B cell (primary cell): ENCODE data around the gene CTRB1. TPM values are rescaled to one million over a fixed set of nuclear protein-coding genes. Genes with fewer than 3 reads are reported as not detected.
"Not testable (repeated sequence)": the region's sequence is repeated elsewhere in the genome, so short reads cannot be mapped to it uniquely, and the experiment has no call there.

Experiments
- ATAC-seq: fragments of 200-7000 bp; cut with Tn5 transposase; one replicate; pipeline ENCODE4 v1.10.0; 2021; ENCODE audit warnings: low read depth, mild to moderate bottlenecking, moderate number of reproducible peaks, moderate library complexity
- CTCF ChIA-PET: fragments of 350-600 bp; sonication (Branson Sonifier 250); formaldehyde crosslinking; loops from one replicate; lab custom pipeline; 2021; ENCODE audit warnings: antibody characterized with exemption, inconsistent platforms; lab: Charles Lee
- POLR2A ChIA-PET: fragments of 350-600 bp; sonication (Branson Sonifier 250); formaldehyde crosslinking; loops from one replicate; lab custom pipeline; 2021; ENCODE audit warnings: antibody characterized with exemption; lab: Charles Lee
- DNase-seq: peaks from one replicate; pipeline ENCODE4 v3.0.0; 2013
- H2AFZ ChIP-seq: 2 replicates; pipeline ENCODE4 v1.6.1; 2012; ENCODE audit warnings: mild to moderate bottlenecking, low read depth, low read length; ENCODE audit not compliant: insufficient read depth, poor library complexity, severe bottlenecking
- H3K27ac ChIP-seq, 2 donors: 1 replicate in 1 of 2; 2 replicates in 1 of 2; pipeline ENCODE4 v1.5.1; 2012 to 2013; ENCODE audit warnings: low read length in 2 of 2, mild to moderate bottlenecking in 2 of 2, moderate library complexity in 1 of 2
- H3K27me3 ChIP-seq, 4 experiments: fragments of 200-600 bp in 1 of 4; sonication (generic) in 1 of 4; replicated peaks in 1 of 4; 1 replicate in 2 of 4; 2 replicates in 2 of 4; pipeline versions ENCODE4 v1.6.1 to v1.7.0; 2013 to 2016; ENCODE audit warnings: low read length in 3 of 4, mild to moderate bottlenecking in 2 of 4, mixed read lengths in 1 of 4, moderate library complexity in 1 of 4; ENCODE audit not compliant: insufficient read depth in 4 of 4, control insufficient read depth in 3 of 4; ENCODE audit errors: control extremely low read depth in 1 of 4
- H3K36me3 ChIP-seq, 2 experiments: replicated peaks in 1 of 2; 1 replicate in 1 of 2; 2 replicates in 1 of 2; pipeline versions ENCODE4 v1.6.1 to v1.7.1; 2013; ENCODE audit warnings: low read length in 1 of 2; ENCODE audit not compliant: insufficient read depth in 2 of 2, control insufficient read depth in 1 of 2; ENCODE audit errors: control extremely low read depth in 1 of 2, extremely low read depth in 1 of 2
- H3K4me1 ChIP-seq, 2 donors: fragments of 200-600 bp in 1 of 2; sonication (generic) in 1 of 2; 1 replicate in 1 of 2; 2 replicates in 1 of 2; pipeline versions ENCODE4 v1.5.1 to v1.6.1; 2013 to 2017; ENCODE audit warnings: low read length in 2 of 2; ENCODE audit not compliant: control insufficient read depth in 2 of 2, insufficient read depth in 2 of 2
- H3K4me2 ChIP-seq: replicated peaks from 2 replicates; pipeline ENCODE3; 2012; ENCODE audit warnings: mild to moderate bottlenecking, low read depth, low read length; ENCODE audit not compliant: poor library complexity, severe bottlenecking
- H3K4me3 ChIP-seq, 5 experiments: fragments of 200-600 bp in 1 of 5; sonication (generic) in 1 of 5; 1 replicate in 3 of 5; 2 replicates in 2 of 5; pipeline versions ENCODE4 v1.5.1 to v1.7.0; 2011 to 2016; ENCODE audit warnings: low read length in 4 of 5, mild to moderate bottlenecking in 4 of 5, low read depth in 2 of 5, control low read depth in 1 of 5, moderate library complexity in 1 of 5; ENCODE audit not compliant: insufficient read depth in 1 of 5; ENCODE audit errors: control extremely low read depth in 1 of 5, extremely low read depth in 1 of 5
- H3K79me2 ChIP-seq: fragments of 200-600 bp; sonication (generic); one replicate; pipeline ENCODE4 v1.6.0; 2016; ENCODE audit warnings: low read length; ENCODE audit not compliant: control insufficient read depth, insufficient read depth
- H3K9ac ChIP-seq: fragments of 200-600 bp; sonication (generic); 2 replicates; pipeline ENCODE4 v1.6.1; 2017; ENCODE audit warnings: mild to moderate bottlenecking, low read length, moderate library complexity
- H3K9me3 ChIP-seq, 3 donors: one replicate each; pipeline versions ENCODE4 v1.6.1 to v1.7.1; 2013; ENCODE audit warnings: low read length in 2 of 3; ENCODE audit not compliant: control insufficient read depth in 2 of 3, insufficient read depth in 1 of 3; ENCODE audit errors: control extremely low read depth in 1 of 3
- H4K20me1 ChIP-seq: 2 replicates; pipeline ENCODE4 v1.6.0; 2012; ENCODE audit warnings: mild to moderate bottlenecking, low read length; ENCODE audit not compliant: insufficient read depth, control insufficient read depth, poor library complexity, severe bottlenecking
- H3K27ac Mint-ChIP-seq: one replicate; pipeline ENCODE4 v1.8.0; 2021; ENCODE audit warnings: mixed read lengths
- H3K27me3 Mint-ChIP-seq: one replicate; pipeline ENCODE4 v1.8.0; 2021; ENCODE audit warnings: mixed read lengths
- H3K4me1 Mint-ChIP-seq: one replicate; pipeline ENCODE4 v1.8.0; 2021; ENCODE audit warnings: mixed read lengths
- H3K4me3 Mint-ChIP-seq: one replicate; pipeline ENCODE4 v1.8.0; 2021; ENCODE audit warnings: mixed read lengths
- H3K9me3 Mint-ChIP-seq: one replicate; pipeline ENCODE4 v1.8.0; 2022; ENCODE audit warnings: mixed read lengths; ENCODE audit not compliant: insufficient read depth
- EZH2 ChIP-seq: IDR thresholded peaks from 2 replicates; pipeline ENCODE4 v1.6.1; 2012; ENCODE audit warnings: borderline replicate concordance, low read depth, mild to moderate bottlenecking, moderate library complexity, low read length; ENCODE audit not compliant: insufficient read depth, poor library complexity, severe bottlenecking
- WGBS: methylation state at CpG from one replicate; pipeline ENCODE4 v1.1.5; 2013; ENCODE audit warnings: missing lambda C conversion rate; ENCODE audit not compliant: insufficient coverage; 5-methylcytosine and 5-hydroxymethylcytosine counted together
- intact Hi-C: fragments of 100-400 bp; cut with micrococcal nuclease; formaldehyde crosslinking; loops from one replicate; pipeline ENCODE4 v1.10.0; 2022
- polyA plus RNA-seq: library from polyadenylated mRNA; depleted of rRNA; stranded (reverse); fragments of >200 nt; gene quantifications from 2 replicates; pipeline ENCODE4 v1.2.3, GENCODE V29; 2012
- total RNA-seq, 2 donors: library from RNA; stranded (reverse); fragments of 120-200 nt in 1 of 2; gene quantifications; 1 replicate in 1 of 2; 2 replicates in 1 of 2; pipeline versions ENCODE4 v1.2.3 to v1.2.4, GENCODE V29; 2013 to 2022
- TF ChIP-seq, protein P1 (sequence below): fragments of 200-600 bp; IDR thresholded peaks from one replicate; pipeline ENCODE4 v1.8.0; 2022; ENCODE audit warnings: antibody characterized with exemption, mild to moderate bottlenecking

Gene CTRB1
- total and polyA plus RNA-seq, 2 donors (not counting 1 experiment from before 2014, with no cell fraction given) = not detected

DNA sequence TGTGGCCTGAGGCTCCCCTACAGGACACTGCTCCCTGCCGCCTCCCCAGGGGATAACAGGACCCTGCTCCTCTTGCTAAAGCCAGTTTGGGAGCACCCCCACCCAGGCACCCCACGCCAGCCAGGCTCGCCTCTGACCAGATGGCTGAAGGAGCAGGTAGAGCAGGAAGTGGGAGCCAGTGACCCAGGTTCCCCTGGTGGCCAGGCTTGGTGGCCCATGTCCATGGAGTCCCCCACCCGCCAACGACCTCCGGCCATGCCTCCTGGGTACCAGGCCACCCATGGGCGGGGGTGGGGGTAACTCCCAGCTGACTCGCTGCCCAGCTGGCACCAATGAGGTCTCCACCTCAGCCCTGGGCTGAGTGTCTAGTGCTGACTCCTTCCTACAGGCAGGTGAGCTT lies 22.6 kb downstream of the CTRB1 start:
- Histone ChIP-seq H3K4me2 (no peak overlapping the region), H3K79me2 (no peaks in the 10 kb centered on the region), H4K20me1 (no peaks in the 10 kb centered on the region), H3K9me3 (peaks cover 0 to 7% (median 0%) of the 10 kb centered on the region in 3 donors), H3K9ac (no peak overlapping the region), H3K4me1 (peaks cover 0 to 10% of the 10 kb centered on the region in 2 donors), H3K4me3 (no peak overlapping the region), H3K36me3 (no peaks in the 10 kb centered on the region), H3K27me3 (peaks cover 0 to 88% (median 8%) of the 10 kb centered on the region in 4 experiments), H3K27ac (no peak overlapping the region), H2AFZ (no peak overlapping the region)
- intact Hi-C loops = no loop called here
- WGBS = 78% methylated on average over 8 of the region's 8 CpGs
- Mint-ChIP-seq H3K4me1 (peaks cover 8% of the 10 kb centered on the region), H3K27ac (no peak overlapping the region), H3K27me3 (peaks cover 68% of the 10 kb centered on the region), H3K4me3 (no peak overlapping the region), H3K9me3 (no peaks in the 10 kb centered on the region)
- ChIA-PET POLR2A (no interaction called here), CTCF (no interaction called here)
- ATAC-seq (no peak), DNase-seq (no peak)
- TF ChIP-seq EZH2 = no peak
- TF ChIP-seq, protein P1, sequence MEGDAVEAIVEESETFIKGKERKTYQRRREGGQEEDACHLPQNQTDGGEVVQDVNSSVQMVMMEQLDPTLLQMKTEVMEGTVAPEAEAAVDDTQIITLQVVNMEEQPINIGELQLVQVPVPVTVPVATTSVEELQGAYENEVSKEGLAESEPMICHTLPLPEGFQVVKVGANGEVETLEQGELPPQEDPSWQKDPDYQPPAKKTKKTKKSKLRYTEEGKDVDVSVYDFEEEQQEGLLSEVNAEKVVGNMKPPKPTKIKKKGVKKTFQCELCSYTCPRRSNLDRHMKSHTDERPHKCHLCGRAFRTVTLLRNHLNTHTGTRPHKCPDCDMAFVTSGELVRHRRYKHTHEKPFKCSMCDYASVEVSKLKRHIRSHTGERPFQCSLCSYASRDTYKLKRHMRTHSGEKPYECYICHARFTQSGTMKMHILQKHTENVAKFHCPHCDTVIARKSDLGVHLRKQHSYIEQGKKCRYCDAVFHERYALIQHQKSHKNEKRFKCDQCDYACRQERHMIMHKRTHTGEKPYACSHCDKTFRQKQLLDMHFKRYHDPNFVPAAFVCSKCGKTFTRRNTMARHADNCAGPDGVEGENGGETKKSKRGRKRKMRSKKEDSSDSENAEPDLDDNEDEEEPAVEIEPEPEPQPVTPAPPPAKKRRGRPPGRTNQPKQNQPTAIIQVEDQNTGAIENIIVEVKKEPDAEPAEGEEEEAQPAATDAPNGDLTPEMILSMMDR = no peak

DNA sequence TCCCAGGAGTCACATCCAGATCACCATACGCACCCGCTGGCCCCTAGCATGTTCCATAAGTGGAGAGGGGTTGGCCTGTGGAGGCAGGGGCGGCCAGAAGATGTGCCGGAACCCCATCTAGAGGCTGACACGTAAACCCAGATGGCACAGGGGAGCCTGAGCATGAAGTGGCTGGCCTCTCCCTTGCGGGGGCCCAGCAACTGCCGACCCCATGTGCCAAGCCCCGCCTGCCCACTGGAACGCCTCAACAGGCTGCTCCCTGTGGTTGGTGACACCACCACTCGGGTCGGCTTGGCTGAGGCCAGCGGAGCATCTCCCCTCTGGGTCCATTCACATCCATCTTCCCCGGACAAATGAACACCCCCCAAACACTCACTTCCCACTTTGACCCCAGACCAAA lies 23.2 kb downstream of the CTRB1 start:
- no peak overlapping the region for H3K27ac ChIP-seq
- H3K9ac ChIP-seq = no peak overlapping the region
- Mint-ChIP-seq H3K4me1 (peaks cover 8% of the 10 kb centered on the region), H3K9me3 (no peaks in the 10 kb centered on the region), H3K4me3 (no peak overlapping the region), H3K27ac (no peak overlapping the region), H3K27me3 (peaks cover 71% of the 10 kb centered on the region)
- TF ChIP-seq EZH2 = no peak
- TF ChIP-seq, protein P1 = no peak
- peaks cover 0 to 10% of the 10 kb centered on the region in 2 donors for H3K4me1 ChIP-seq
- WGBS = 99% methylated on average over 13 of the region's 13 CpGs
- peaks cover 0 to 7% (median 0%) of the 10 kb centered on the region in 3 donors for H3K9me3 ChIP-seq
- CTCF ChIA-PET = no interaction called here
- DNase-seq (no peak), ATAC-seq (no peak)
- no peaks in the 10 kb centered on the region for H3K79me2 ChIP-seq
- POLR2A ChIA-PET = no interaction called here
- peaks cover 0 to 88% (median 8%) of the 10 kb centered on the region in 4 experiments for H3K27me3 ChIP-seq
- no peaks in the 10 kb centered on the region for H3K36me3 ChIP-seq
- no peak overlapping the region for H2AFZ ChIP-seq
- H3K4me2 ChIP-seq = no peak overlapping the region
- no peak overlapping the region for H3K4me3 ChIP-seq
- intact Hi-C loops = no loop called here
- no peaks in the 10 kb centered on the region for H4K20me1 ChIP-seq

DNA sequence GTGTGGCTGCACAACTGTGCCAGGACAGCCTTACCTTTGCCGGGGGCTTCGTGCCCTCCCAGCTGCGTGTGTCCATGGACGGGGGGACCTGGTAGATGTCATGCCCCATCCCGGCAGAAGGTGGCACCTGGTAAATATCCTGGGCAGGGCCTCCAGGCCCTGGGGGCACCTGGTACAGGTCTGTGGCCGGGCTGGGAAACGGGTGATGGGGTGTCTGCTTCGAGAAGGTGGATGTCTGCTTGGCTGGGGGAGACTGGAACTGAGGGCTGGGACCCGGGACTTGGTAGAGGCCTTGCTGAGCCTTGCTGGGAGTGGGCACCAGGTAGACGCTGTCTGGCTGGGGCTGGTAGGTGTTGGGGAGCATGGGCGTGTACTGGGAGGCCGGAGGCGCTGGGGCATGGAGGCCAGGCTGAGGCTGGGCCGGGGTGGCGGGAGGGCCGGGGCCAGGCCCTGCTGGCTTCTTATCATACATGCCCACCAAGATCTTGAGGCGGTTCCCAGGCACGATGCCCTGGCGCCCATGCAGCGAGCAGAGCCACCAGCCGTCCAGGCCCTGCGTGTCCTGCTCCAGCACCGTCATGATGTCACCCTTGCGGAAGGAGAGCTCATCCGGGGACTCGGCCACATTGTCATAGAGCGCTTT lies 23.8 kb downstream of the CTRB1 start:
- H4K20me1 ChIP-seq, H3K4me1 Mint-ChIP-seq, H2AFZ ChIP-seq, H3K9ac ChIP-seq, H3K4me3 ChIP-seq, POLR2A ChIA-PET, H3K79me2 ChIP-seq, H3K36me3 ChIP-seq, intact Hi-C loops, DNase-seq, H3K27ac ChIP-seq, H3K4me2 ChIP-seq, ATAC-seq, H3K4me3 Mint-ChIP-seq, H3K9me3 ChIP-seq, H3K9me3 Mint-ChIP-seq: not testable (repeated sequence)
- WGBS = 93% methylated on average over 25 of the region's 27 CpGs
- Histone ChIP-seq H3K27me3 (peaks cover 0 to 84% (median 6%) of the 10 kb centered on the region in 4 experiments), H3K4me1 (peaks cover 0 to 10% of the 10 kb centered on the region in 2 donors)
- Mint-ChIP-seq H3K27me3 (peaks cover 69% of the 10 kb centered on the region), H3K27ac (peak overlapping the region; percentile 37)
- CTCF ChIA-PET = interaction anchor here (1.3 kb wide), 1 partner anchor 9 kb away, joined by 4 read pairs; no protein-coding TSS in a partner anchor
